Activated gamma-delta T cell (primary cell): ENCODE results near the gene CNOT6L.
"Not testable (repeated sequence)": the region's sequence is repeated elsewhere in the genome, so short reads cannot be mapped to it uniquely, and the experiment has no call there.

Experiments
- DNase-seq: peaks from one replicate; lab custom pipeline; 2025; lab: John Stamatoyannopoulos, UW
- total RNA-seq, 2 donors: gene quantifications; one replicate each; lab custom pipeline; 2026; lab: John Stamatoyannopoulos, UW

The CNOT6L gene
- 282 to 327 reads per million in 2 donors for total RNA-seq

DNA sequence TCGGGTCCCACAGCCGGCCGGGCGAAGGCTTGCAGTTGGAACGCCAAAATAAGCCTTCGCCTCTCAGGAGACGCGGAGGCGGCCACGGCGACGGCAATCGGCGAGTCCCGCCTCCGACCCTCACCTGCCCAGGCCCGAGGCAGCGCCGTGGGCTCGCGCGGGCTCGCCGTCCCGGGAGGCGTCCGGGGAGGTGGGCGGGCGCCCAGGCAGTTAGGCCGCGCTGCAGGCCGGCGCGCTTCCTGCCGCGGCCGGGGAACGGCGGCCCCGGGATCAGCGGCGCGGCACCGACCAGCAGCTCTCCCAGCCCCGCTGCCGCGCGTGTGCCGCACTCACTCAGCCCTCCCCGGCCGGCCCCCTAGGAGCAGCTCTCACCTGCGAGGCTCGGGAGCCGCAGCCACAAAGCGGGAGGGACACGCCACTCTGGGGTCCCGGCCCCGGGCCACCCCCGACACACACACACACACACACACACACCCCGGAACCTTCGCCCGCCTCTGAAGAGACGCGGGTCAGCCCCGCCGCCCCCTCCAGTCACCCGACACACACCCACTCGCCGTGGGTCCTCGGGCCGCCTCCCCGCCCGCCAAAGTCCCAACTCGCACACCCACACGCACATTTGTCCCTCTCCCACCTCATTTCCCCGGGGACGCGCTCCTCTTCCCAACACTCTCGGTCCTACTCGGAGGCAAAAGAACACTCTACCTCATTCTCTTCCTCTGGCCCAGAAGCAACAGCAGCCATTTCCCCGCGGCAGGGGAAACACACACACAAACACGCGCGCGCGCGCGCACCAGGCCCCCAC, at the start of gene CNOT6L:
Gene CNOT6L (minus strand): TSS at position 767 of the 802 bp plus-strand sequence. CDS start 60 bp downstream, at position 707.
- peak; percentile 53 for DNase-seq

DNA sequence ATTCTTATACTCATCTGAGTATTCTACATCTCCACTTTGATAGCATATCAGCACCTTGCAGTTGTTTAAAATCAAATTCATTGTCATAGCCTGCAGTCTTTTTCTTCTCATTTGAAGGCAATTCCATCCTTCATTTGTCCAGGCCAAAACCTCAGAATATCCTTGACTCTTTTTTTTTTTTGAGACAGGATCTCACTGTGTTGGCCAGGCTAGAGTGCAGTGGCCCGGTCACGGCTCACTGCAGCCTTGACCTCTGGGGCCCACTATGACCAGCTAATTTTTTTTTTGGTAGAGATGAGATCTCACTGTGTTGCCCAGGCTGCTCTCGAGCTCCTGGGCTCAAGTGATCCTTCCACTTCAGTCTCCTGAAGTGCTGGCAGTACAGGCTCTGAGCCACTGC, 46.1 kb upstream of the CNOT6L start:
- DNase-seq = no peak

DNA sequence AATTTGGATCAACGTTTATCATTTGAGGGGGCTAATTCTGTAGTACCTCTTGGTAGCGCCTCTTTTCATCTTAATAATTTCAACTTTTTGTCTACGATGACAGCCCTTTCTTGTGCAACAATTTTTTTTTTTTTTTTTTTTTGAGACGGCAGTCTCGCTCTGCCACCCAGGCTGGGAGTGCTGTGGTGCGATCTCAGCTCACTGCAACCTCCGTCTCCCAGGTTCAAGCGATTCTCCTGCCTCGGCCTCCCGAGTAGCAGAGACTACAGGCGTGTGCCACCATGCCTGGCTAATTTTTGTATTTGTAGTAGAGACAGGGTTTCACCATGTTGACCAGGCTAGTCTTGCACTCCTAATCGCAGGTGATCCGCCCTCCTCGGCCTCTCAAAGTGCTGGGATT, 44.2 kb upstream of the CNOT6L start:
- DNase-seq = not testable (repeated sequence)

DNA sequence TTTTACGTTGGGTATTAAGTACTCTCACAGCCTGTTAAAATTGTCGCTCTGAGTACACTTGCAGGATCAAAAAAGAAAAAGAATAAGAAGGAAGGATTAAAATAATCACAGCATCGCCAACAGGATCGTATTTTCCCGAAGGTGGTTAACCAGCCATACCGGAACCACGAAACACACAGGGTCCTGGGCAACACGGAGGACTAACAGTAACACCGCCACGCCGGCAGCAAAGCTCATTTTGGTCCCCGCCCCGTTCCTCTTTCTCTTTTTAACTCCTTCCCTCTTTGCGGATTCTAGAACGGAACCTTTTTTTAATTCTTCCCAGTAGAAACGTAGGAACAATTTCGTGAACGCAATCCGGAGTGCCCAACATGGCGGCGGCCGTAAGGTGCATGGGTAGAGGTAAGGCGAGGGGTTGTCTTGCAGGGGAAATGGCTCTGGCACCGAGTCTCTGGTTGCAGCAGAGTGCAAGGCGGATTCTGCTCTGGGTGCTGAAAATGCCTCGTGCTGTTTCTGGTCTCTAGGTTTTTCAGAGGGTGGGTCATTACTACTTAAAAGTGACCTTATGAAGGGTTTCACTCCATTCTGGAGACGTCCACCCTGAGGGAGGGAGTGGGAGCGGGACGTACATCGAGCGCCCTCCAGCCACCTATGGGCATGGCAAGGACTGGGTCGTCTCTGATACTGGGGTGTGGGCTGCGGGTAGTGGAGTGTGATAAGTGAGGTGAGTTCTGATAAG, 43.5 kb upstream of the CNOT6L start, which contains the start of gene MRPL1:
Gene MRPL1 (plus strand): TSS at position 353 of the 739 bp plus-strand sequence. CDS start 19 bp downstream, at position 372.
- peak; percentile 49 for DNase-seq

DNA sequence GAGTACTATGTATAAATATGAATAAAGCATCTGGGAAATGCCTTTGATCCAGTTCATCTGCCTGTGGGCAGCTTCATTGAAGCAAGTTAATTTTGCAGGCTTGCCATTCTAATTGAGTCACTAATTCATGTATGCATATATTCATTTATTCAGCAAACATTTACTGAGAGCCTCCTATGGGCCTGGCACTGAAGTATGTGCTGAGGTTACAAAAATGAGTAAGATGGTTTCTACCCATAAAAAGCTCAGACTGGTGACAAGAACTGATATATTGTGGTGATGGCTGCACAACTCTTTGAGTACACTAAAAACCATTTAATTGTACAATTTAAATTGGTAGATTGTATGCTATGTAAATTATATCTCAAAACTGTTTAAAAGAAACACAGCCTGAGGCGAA, 42.3 kb upstream of the CNOT6L start:
- no peak for DNase-seq

DNA sequence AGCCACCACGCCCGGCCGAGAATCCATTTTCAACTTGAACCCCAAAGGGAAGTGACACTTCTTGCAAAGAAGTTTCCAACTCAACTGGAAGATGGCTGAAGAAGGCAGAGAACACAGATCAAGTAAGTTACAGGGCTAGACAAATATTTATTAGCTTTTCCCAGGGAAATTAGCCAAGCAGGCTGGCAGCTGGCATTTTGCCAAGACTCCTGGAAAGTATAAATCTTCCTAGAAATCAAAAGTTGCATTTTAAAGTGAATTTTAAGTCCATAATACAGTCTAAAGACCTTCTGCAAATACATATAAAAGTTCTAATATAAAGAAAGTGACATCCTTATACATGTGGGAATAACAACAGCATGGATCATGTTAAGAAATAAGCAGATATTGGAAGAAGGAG, 40.1 kb upstream of the CNOT6L start:
- no peak for DNase-seq

DNA sequence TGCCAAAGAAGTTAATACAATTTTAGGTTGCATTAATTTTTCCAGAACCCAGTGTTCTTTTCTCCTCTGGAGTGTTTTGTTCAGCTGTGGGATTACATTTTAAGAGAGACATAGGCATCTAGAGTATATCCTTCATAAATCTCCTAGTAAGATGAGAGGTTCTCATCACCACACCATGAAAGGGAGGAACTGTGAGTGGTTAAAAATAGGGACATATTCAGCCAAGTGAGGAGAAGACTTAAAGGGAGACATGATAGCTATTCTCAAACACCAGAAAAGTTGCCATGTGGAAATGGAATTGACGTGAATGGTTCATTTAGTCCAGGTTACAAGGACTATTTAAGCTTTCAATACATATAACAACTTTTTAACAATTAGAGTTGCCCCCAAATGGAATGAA, 37.0 kb upstream of the CNOT6L start:
- DNase-seq = no peak

DNA sequence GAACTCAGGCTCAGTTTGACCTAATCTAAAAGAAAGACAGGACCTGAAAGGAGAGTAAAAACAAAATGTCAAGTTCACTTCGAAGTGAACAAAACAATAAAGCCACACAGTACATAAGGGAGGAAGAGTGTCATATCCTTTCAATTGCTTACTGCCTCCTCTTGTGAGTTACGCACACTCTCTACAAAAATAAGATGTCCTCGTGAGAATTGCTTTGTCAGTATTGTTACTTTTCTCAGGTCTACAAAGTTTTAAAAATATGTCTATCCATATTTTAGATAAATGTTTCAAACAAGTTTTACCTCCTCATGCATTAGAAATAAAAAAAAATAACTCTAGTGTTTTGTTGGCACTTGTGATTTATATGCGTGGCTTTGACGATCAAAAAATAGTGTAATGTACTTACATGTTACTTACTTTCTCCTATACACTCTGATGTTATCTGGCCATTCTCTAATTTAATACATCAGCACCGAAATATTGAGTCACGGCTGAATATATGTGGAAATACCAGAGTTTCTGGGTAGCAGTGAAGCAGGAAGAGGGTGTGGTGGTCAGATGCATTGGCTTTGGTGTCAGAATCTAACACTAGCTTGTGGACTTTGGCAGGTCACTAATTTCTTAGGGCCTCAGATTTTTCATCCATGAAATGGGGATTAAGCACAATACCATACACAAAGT, 35.4 kb upstream of the CNOT6L start:
- DNase-seq = no peak

DNA sequence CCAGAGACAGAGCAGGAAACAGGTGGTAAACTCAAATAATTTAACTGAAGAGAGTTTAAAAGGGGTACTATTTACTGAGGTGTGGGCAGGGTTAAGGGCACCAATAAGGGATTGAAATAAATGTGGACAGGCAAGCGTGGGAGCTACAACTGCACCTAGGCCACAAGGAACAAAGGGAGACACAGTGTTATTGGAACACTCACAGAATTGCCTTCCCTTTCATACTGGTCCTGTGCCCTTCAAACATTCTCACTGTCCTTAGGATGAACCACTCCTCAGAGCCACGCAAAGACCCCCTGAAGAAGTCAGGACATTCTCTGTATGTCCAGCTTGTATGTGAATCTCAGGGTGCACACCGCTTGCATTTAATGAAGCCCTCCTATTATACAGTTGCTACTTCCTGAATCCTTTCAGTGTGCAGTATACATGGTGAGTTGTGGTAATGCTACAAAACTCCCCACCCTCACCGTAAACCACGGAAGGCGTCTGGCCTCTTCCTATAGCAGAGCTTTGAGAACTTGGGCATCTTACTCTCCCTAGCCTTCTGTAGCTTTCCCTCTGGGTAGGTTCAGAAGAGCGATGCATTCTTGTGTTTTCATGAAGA, 33.8 kb upstream of the CNOT6L start:
- DNase-seq = no peak

DNA sequence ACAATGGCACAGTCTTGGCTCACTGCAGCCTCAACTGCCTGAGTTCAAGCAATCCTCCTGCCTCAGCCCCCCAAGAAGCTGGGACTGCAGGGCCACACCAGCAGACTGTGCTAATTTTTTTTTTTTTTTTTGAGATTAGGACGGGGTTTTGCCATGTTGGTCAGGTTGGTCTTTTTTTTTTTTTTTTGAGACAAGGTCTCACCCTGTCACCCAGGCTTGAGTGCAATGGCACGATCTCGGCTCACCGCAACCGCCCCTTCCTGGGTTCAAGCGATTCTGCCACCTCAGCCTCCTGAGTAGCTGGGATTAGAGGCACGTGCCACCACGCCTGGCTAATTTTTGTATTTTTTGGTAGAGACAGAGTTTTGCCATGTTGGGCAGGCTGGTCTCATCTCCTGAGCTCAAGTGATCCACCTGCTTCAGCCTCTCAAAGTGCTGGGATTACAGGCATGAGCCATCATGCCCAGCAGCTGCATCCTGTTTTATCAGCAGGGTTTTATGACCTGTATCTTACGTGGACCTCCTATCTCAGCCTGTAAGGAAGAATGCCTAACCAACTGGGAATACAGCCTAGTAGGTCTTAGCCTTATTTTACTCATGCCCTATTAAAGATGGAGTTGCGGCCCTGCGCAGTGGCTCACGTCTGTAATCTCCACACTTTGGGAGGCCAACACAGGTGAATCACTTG, 30.3 kb upstream of the CNOT6L start:
- no peak for DNase-seq

DNA sequence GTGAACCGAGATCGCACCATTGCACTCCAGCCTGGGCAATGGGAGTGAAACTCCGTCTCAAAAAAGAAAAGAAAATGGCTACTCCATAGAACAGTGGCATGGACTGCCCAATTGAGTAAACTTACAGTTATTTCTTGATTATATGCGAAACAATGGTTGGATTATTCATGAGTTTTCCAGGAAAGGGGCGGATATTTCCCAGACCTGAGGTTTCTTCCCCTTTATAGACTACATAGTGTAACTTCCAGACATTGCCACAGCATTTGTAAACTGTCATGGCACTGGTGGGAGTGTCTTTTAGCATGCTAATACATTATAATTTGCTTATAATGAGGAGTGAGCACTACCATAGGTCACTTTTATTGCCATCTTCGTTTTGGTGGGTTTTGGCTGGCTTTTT, 29.3 kb upstream of the CNOT6L start:
- no peak for DNase-seq

DNA sequence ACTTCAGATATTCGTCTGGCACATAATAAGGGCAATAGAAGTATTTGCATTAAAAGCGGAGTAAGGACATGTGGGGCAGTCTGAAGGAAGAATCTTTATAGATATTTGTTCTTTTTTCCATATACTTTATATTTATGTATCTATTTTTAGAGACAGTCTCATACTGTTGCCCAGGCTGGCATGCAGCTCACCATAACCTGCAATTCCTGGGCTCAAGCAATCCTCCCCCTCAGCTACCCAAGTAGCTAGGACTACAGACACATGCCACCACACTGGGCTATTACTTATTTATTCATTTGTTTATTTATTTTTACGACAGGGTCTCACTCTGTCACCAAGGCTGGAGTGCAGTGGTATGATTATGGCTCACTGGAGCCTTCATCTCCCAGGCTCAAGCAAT, 26.8 kb upstream of the CNOT6L start:
- DNase-seq = no peak

DNA sequence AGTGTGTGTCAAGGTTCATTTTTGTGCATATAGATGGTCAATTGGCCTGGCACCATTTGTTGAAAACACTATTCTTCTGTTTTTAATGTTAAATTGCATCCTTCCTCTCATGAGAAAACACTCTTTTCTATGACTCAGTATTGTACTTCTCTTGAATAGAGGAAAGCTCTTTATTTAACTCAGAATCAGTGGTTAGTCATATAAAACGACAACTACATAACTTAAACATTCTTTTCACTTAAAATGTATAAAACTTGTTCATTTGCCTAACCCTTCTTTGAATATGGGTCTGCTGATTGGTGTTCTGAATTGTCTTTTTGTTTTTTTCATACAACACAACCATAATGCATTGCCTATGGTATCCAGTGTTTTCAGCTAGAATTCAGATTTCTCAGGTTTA, 26.2 kb upstream of the CNOT6L start:
- no peak for DNase-seq

DNA sequence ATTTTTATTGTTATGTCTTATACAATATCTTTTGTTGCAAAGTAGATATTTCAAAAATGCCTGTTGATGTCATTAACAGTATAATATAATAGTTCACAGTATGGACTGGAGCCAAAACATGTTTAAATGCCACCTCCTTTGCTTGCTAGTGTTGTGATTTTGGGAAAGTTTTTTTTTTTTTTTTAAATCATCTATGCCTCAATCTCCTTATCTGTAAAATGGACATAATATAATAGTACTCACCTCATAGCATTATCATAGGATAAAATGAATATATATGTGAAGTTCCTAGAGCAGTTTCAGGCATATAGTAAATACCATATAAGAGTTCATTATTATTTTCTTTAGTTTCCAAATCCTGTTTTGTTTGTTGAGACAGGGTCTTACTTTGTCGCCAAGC, 25.2 kb upstream of the CNOT6L start:
- no peak for DNase-seq

DNA sequence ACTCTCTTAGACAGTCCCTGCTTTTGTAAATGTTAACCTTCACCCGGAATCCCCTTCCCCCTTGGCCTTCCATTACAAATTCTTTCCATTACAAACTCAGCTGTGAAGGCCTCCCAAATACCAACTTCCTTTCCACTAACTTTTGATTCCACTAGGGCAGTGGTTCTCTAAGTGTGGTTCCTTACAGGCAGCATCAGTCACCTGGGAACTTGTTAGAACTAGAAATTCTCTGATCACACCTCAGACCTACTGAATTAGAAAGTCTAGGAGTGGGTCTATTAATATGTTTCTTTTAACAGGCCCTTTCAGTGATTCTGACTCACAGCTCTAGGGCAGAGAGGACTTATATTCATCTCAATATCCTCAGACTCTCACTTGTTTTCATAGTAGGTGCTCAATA, 24.5 kb upstream of the CNOT6L start:
- DNase-seq = no peak

DNA sequence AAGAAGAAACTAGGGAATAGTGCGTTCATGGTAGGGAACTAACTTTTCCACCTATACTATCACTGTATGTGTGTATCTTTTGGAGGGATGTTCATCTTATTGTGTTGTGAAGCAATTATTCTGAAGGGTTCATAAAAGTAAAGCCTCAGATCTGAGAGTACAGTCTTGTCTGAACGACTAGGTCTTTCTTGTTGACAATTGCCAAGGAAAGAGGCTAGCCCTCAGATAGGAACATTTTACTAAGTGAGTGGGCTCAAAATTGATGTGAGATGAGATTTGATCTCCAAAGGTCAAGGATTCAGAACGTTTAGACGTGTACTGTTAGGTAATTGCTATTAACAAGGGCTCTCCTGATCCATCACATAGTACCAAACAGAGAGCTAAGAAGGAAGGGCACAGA, 15.2 kb upstream of the CNOT6L start:
- no peak for DNase-seq

DNA sequence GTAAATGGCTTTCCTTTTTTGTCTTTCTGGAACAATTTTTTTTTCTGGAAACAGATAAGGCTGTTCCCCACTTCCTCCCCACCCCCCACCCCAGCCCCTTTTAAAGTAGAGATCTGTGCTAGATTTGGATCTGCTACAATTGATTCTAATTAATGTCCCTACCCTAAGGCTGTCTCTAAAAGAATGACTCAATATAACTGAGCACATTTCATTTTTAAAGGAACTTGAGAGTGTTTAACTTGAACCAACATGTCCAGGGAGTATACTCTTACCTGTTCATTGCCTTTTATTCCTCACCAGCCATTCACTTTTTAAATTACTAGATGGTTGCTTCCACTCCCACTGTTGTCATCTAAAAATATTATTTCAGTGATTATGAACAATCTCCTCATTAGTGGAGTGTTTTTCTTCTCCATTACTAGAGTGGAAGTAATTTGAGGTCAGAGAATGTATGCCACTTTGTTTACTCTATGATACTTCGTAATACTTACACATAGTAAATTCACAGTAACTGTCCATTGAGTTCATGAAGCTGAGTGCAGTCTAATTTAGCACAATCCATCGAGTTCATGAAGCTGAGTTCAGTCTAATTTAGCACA, 14.1 kb upstream of the CNOT6L start:
- DNase-seq = no peak

DNA sequence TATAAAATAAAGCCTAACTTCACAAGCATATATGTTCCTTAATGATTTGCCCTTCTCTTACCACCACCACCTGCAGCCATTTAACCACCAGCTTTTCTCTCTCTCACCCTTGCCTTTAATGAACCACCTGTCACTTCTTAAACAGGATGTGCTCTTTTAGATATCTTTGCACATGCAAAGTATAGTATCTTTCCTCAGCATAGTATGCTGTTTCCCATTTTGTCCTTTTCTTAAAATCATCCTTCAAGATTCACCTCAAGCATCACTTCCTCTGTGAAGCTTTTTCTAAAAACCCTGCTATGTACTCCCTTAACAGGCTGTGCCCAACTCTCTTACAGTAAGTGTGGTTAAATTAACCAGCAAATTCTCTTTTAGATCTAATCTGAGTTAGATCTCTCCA, 8.2 kb upstream of the CNOT6L start:
- DNase-seq = no peak

DNA sequence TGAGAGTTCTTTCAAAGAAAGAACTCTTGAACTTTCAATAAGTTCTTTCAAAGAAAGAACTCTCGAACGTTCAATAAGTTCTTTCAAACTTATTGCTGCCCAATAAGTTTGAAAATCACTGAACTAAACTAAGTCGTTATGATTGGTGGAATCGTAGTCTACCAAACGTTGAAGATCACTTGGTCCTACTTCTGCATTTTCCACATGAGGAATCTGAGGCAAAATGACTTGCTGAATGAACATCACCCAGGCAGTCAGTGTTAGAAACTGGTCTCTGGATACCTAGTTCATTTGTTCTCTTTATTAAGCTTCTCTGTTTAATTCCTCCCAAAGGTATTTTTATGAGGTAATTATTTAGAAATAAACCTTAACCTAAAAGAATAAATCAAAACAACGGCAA, 7.1 kb upstream of the CNOT6L start:
- no peak for DNase-seq

DNA sequence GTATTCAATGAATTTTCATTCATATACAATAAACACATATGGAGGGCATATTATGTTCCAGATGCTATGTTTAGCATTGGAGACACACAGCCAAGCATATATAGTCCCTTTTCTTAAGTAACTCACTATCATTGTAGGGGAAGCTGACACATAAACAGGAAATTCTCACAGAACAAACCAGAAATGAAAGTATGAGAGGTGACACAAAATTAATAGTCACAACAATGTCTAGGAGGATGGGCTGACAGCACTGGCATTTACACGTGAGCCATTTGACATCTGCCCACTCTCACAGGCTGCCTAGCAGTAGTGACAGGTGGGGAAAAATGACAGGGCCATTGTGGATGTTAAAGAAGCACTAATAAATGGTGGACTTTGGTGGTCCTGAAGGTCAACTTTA, 2.6 kb upstream of the CNOT6L start:
- DNase-seq = no peak
